KBM-7 (cell line): ENCODE results near the gene ISLR.

ENCODE experiments used
- DNase-seq: peaks from one replicate; pipeline ENCODE4 v3.0.0-alpha.2; 2015
- in situ Hi-C: fragments of 300-500 bp; cut with MboI; formaldehyde crosslinking; loops from 2 replicates; pipeline ENCODE4 v1.14.3; 2020; ENCODE audit warnings: low sequenced_read_pairs, low pct_unique_long_range_greater_than_20kb, mixed read lengths

ISLR gene

GRCh38 chr15:74222240-74223119 is 49.0 kb downstream of the ISLR start:
- in situ Hi-C loops, result no loop called here
- no peak for DNase-seq

- in situ Hi-C loops, result no loop called here
- no peak for DNase-seq
Measured at GRCh38 chr15:74225928-74226327, 52.4 kb downstream of the ISLR start.
